ENCODE results near the gene RTKN.
"Not testable (repeated sequence)": the region's sequence is repeated elsewhere in the genome, so short reads cannot be mapped to it uniquely, and the experiment has no call there.

Gene RTKN

DNA sequence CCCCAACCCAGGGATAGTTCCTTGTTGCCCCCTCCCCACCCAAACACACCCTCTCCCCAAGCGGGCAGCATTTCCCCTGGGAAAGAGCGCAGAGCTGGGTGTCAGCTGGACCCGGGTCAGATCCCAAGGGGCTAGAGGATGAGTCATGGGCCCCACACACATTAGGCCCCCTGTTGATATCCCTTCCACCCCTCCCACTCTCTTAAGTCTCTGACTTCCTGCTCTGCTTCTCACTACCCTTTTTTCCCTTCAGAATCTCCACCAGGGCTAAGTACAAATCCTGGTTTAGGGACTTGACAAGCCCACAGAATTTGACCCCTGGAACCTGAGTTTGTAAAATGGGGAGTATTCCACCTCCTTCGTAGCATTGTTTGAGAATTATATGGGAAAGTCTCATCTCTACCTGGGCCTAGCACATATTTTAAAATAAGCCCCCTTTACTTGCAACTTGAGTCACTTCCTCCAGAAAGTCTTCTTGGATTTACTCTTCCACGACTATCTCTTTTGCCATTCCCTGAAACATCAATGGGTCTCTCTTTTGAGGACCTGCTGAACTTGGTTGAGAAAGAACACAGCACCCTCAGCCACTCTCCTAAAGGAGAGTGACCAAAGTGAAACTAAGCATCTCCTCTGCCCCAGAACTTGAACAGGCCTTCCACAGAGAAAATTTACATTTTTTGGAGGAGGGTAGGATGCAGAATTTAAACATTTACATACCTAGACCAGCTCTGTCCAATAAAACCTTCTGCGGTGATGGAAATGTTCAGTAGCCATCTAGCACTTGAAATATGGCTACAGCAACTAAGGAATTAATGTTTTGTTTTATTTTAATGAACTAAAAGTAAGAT lies 4.7 kb downstream of the RTKN start:
- no peak for DNase-seq

DNA sequence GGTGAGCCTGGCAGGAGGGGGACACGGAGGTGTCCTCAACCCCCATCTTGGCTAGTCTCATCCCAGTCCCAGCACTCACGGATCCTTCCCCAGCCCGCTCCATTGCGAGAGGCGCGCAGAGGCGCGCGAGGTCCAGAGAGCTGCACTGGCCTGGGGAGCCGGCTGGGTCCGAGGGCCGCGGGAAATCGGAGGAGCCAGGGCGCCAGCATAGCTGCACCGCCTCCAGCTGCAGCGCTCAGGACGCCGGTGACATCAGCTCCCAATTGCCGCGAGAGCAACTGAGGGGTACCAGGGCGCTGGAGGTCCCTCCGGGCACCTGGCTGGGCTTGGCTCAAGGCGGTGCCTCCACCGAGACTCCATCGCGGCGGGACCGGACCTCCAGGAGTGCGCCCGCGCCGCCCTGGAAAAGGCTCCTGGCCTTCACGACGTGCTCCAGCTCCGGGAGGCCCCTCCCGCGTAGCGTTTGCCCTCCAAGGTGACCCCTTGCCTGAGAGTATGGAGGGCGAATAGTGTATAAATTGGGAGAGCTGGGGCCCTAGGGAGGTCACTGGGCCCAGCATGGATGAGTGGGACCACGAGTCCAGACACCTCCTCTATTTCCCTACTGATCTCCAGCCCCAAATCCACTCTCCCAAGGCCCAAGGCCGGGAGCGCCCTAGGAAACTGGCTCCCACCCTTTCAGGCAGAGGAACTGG lies 5.5 kb downstream of the RTKN start:
- no peak for DNase-seq

DNA sequence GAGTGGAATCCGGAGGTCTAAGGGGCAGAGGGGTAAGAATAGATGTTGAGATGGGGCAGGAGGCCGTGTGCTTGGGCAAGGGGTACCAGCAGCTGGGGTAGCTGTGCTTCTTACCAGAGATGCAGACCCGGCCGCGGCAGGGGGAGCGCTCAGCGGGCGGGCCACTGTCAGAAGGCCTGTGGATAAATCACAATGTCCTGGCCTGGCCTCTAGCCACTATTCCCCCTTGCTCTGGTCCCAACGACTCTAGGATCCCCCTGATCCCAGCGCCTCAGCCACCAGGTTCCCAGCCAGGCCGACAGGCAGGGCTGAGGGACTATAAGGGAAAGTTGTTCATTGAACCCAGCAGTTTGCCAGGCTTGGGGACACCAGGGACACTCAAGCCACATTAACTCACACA lies 11.2 kb downstream of the RTKN start:
- DNase-seq: no peak

DNA sequence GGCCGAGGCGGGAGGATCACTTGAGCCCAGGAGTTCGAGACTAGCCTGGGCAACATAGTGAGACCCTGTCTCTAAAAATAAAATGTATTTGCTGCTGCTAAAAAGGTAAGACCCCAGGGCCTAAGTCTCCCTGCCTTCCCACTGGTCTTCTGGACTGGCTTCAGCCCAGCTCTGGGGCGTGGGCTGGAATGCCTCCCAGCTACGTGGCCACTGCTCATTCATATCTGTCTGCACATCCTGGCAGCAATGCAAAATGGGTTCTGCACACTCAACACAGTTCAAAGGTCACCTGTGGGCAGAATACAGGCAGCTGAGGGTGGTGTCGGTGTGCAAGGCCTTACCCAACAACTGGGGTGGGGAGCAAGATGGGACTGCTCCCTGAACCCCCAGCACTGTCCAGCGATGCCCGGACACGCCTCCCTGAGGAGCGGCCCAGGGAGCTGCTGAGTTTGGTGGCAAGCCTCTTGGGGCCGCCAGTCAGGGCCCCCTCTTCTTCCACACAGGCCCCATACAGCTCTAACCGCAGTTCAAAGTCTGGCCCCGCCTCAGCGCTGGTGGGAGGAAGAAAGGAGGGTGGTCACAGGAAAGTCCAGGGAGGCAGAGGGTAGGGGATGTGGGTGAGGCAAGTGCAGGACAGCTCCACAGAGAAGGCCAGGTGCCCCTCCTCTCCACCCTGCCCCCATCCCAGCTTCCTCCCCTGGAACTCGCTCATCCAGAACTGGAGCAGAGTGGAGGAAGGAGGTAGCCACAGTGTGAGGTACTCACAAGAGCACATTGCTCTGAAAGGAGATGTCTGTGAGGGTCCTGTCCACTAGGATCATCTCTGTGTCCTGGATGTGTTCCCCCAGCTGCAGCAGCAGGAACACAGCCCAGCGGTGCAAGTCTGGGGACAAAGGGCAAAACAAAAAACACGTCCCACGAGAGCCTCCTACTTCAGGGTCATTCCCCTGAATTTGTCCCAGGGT lies 12.0 kb downstream of the RTKN start:
- DNase-seq: no peak

DNA sequence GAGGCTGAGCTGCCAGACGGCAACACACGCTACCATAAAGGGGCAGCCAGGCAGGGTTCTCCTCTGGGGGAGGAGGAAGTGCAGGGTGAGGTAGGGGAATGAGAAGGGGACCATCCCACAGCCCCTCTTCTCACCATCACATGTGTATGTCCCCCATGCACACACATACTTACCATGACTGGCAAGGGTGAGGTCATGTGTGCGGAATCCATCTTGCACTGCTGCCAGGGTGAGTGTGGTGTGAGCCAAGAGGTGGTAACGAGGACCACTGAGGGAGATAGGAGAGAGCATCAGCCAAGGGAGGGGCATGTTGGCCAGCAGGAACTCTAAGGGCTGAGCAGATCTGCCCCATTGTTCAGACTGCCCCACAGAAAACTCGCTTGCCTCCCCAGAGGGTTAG lies 13.1 kb downstream of the RTKN start:
- DNase-seq: no peak

DNA sequence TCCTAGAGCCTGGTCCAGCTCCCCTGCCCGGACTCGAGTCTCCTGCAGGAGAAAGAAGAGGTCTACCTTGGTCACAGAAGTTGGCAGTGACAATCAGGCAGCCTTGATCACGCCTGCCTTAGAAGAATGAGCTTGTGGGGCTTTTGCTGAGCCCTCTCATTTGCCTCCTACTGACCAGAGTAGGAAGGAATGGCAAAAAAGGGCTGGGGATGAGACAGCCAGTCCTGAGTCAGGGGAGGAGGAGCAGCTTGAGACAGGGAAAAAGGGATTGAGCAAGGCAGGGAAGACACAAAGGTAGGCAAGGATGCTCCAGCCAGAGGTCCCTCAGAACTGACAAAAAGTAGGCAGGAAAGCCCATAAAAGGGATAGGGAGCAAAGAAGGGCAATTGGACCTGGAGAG lies 14.2 kb downstream of the RTKN start:
- DNase-seq: no peak

DNA sequence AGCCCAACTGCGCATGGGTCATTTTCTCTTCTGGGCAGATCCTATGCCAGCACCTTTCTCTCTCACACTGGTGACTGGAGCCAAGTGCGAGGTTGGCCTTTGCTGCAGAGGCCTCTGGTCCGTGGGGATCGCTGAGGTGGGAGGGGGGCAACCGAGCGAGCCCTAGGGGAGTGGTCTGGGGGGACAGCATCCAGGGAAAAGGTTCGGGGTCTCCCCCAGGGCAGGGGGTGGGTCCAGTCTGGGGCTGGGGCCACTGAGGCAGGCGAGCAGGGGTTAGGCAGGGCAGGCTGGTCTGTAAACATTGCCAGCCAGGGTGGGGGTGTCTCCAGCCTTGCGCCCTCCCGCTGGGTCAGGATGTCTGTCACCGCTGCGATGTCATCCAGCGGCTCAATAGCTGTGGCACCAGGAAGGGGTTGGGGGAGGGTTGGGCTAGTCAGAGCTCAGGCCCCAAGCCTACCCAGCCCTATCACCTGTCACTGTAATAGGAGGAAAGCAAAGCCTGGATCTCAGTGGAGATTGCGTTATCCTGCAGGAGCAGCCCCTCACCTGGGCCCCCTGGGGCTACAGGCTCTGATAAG lies 15.5 kb downstream of the RTKN start:
- DNase-seq: no peak

DNA sequence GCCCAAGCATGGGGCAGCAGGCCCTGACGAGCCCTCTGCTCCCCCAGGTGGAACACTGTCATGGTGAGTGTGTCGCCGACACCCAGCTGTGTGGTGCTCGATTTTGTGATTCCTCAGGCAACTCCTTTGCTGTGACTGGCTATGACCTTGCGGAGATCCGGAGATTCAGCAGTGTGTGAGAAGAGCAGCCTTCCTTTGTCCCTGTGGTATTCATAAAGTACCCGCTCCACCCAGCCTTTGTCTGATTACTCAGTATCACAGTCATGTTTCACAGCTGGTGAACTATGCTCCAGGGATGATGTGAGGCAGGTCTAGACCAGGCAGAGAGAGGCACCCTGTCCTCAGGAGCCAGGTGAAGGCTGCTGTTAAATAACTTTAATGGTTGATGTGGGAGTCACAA lies 16.2 kb downstream of the RTKN start:
- no peak for DNase-seq

DNA sequence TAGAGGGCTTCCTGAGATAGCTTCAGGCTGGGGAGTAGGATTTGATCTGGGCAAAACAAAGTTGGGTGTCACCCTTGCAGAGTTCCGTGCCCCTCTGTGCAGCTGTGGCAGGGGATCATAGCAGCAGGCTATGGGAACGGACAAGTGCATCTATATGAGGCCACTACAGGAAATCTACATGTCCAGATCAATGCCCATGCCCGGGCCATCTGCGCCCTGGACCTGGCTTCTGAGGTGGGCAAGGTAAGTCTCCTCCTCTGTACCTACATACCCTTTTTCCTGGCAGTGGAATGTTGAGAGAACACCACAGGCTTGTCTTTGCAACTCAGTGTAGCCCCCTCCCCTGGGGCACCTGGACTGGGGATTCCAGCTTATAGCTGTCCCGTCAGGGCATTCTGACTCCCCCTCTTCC lies 16.7 kb downstream of the RTKN start:
- DNase-seq: no peak

DNA sequence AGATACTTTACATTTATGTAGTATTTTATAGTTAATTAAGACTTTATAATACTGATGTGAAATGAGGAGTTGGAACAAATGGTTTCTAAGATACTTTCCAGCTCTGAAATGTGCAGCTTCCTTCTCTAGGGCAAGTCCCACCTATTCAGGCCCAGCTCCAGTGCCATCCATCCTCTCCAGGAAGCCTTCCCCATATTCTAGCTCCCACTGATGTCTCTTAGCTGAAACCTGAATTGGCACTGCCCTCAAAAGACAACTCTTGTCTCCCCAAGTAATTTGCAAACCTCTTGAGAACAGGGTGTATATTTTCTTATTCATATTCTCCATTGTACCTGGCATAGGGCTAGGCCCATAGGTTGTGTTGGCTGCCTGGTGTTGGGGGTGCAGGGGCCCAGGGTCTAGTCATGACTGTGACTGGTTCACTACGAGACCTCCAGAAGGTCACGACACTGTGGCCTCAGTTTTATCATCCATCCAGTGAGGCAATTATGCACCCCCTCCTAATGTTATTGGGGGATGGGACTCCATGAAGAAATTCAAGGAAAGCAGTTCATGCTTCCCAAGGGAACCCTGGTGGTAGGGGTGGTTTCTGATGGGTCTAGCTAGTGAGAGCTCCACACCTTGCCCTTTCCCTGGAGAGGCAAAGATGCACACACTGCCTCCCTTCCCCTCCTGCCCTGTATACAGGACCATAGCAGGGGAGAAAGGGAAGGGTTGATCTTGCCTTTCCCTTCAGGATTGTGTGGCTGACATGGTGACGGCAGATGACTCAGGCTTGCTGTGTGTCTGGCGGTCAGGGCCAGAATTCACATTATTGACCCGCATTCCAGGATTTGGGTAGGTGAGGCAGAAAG lies 17.4 kb downstream of the RTKN start:
- DNase-seq: peak; percentile 70

DNA sequence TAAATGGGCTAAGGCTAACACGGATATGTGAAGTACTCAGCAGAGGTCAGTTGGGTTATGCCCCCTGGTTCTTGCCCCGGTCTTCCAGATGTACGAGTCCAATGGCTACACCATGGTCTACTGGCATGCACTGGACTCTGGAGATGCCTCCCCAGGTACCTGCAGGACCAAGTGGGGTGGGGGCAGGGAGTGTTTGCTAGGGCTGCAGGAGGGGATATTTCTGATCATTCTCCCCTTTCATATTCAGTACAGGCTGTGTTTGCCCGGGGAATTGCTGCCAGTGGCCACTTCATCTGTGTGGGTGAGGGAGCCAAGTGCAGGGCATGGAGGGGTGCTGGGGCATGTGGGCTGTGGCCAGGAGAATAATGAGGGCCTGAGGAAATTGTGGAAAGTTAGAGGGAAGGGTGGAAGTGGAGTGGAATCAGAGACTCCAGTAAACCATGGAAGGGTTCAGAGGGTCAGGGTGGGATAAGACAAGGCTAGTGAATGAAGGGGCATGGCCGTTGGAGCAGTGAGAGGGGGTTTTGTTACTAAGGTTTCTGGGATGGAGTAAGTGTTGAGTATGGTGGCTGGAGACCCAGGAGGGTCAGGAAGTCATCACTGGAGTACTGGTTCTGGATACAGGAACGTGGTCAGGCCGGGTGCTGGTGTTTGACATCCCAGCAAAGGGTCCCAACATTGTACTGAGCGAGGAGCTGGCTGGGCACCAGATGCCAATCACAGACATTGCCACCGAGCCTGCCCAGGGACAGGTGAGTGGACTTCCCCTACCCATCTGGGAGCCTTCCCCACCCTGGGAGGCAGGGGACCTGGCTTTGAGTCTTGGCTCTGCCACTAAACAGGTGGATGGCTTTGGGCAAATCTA lies 18.3 kb downstream of the RTKN start:
- no peak for DNase-seq

DNA sequence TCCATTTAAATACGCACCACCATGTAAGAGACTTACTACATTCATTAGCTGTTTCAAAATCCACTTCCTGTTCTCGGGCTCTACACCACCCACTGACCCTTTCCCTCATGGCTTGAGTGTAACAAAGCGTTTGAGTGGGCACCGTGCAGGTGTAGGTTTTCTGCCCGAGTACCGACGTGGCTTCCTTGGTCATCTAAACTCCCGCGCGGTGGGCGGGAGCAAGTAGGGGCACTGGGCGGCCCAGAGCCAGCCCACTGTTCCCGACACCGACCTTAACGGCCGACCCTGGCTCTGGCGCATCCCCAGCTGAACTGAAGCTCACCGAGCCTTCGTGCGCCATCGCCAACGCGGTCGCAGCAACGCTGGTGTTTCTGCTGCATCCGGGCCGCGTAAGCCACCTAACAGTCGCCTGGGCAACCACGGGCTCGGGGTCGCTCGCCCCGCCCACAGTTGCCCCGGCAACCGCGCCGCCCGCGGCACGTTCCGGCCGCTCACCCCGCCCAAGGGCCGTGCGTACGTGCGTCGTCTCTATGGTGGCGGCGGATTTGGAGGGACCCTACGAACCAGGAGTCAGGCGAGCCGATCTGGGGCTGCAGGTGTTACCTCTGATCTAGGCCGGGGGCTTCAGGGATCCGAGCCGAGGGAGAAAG lies 20.4 kb downstream of the RTKN start, which contains the start of the genes C2orf81 and WDR54:
TSS of gene C2orf81 (minus strand) at position 399 of the 650 bp plus-strand sequence. CDS start at position 340, 59 bp downstream.
TSS of gene WDR54 (plus strand) at position 510 of the 650 bp plus-strand sequence. CDS start 424 bp downstream, outside the sequence.
- DNase-seq: peak; percentile 93

DNA sequence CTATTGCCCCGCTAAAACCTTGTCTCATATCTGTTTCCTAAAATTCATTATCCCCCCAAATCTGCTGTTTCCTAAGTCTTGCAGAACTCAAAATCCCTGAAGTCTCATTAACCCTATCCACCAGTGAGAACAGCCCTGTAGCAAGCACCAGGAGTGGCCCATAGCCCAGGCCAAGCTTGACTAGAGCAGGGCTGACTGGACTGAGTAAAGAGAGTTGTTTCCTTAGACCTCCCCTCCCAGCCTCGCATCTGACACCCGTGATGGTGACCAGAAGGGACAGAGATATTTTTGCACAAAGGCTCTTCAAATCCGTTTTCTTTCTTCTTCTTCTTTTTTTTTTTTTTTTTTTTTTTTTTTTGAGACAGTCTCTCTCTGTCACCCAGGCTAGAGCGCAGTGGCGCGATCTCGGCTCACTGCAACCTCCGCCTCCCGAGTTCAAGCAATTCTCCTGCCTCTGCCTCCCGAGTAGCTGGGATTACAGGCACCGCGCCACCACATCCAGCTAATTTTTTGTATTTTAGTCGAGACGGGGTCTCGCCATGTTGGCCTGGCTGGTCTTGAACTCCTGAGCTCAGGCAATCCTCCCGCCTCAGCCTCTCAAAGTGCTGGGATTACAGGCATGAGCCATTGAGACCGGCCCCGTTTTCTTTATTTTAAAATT lies 21.2 kb downstream of the RTKN start:
- not testable (repeated sequence) for DNase-seq

DNA sequence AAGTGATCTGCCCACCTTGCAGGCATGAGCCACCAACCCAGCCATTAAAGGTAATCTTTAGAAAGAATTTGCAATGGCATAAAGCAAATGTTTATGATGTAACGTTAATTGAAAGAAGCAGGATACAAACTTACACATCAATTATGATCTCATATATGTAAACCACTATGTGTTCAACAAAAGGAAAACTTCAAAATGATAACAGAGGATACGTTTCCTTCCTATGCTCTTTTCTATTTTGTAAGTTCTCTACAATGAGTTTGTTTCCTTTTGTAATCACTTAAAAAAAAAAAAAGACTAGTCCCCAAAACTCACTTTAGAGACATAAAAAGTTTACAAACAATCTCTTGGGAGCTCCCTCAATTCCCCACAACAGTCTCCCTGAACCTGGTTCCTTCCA lies 21.7 kb downstream of the RTKN start:
- DNase-seq: no peak

DNA sequence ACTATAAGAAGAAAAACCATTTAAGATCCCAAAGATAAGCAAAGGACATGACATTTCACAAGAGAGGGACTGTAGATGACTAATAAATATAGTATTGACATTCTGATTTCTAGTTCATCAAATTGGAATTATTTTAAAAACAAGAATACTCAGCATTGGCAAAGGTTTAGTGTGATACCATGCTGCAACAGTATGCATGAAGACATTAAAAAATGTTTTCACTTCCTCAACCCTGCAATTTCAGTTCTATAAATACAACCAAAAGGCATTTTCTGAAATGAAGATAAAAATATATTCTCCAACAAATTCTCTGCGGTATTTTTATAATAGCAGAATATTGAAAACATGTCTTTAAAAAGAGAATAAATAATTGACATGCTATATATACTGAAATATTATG lies 22.4 kb downstream of the RTKN start:
- DNase-seq: no peak

DNA sequence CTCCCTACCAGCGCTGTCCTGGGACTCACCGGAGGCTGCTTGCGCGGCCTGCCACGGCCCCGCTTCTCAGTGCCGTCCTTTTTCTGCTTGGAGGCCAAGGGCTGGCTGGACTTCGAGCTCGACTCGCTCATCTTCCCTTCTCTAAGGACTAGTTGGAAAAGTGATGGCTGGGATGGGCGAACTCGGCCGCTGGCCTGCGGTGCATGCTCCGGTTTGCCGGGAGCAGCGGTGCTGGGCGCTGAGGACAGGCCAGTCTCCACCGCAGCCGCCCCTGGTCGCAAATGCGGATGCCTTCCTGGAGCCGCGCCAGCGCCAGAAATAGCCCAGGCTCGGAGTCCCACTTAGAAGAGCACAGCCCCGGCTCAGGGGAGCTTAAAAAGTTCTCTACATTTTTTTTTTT lies 23.4 kb downstream of the RTKN start:
- no peak for DNase-seq

DNA sequence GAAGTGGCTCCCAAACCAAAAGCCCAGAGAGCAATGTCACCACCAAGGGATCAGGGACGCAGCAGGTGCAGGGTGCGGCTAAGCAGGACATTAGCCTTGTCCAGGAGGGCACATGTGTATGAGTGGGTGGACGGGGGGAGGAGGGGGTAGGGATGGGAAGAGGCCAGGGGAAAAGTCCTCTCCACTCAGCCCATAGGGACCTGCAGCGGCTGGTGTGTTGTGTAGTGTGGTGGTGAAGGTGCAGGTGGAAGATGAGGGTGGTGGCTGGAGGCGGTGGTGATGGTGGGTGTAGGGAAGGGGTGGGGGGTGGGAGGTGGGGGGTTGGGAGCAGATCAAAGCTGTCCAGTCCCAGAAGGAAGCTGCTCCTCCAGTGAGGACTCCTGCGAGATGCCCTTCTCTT lies 24.0 kb downstream of the RTKN start:
- DNase-seq: no peak

DNA sequence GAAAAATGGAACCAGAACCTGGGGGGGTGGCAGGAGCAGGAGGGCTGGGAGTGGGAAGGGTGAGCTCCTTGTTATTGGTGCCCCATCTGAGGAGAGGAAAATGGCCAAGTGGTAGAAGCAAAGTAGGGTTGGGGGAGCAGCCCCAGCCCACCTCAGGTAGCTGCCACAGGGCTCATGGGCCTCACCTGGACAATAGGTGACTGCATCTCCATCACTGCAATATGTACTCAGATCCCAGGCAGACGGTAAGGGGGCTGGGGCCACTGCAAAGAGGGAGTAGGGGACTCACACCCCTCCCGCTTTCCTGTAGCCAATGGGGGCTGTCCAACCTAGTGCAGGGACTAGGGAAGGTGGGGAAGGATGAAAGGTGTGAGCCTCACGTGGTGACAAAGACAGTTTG lies 24.5 kb downstream of the RTKN start:
- no peak for DNase-seq

DNA sequence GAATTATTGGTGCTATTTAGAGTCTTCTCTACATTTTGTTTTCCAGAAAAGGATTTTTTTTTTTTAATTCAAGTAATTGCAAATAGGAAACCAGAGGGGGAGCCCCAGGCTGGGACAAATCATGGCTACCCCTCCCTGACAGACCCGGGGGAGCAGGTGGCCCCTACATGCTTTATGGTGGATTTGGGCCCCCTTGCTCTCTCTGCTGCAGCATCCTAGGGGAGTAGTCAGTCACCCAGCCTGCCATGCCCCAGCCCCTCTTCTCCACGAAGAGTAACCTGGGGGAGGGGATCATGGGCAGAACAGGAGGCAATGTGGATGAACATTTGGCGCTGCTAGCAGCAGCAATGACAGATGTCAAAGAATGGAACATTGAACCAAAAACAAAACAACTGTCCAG lies 25.0 kb downstream of the RTKN start:
- DNase-seq: no peak
